ENCODE data around the gene CEBPG.

GRCh38 chr19:33394723-33395560 lies 21.4 kb downstream of the CEBPG start:
- no peak for TF ChIP-seq ARID4B (CRISPR knock-in tag; IDR thresholded peaks at IDR 0.05)
- TF ChIP-seq CHD1 (IDR thresholded peaks at IDR 0.05; ENCODE audit: low read length), result no peak
- TF ChIP-seq EGR1 (conservative IDR thresholded peaks at IDR 0.05), result no peak
- TF ChIP-seq, protein P1, sequence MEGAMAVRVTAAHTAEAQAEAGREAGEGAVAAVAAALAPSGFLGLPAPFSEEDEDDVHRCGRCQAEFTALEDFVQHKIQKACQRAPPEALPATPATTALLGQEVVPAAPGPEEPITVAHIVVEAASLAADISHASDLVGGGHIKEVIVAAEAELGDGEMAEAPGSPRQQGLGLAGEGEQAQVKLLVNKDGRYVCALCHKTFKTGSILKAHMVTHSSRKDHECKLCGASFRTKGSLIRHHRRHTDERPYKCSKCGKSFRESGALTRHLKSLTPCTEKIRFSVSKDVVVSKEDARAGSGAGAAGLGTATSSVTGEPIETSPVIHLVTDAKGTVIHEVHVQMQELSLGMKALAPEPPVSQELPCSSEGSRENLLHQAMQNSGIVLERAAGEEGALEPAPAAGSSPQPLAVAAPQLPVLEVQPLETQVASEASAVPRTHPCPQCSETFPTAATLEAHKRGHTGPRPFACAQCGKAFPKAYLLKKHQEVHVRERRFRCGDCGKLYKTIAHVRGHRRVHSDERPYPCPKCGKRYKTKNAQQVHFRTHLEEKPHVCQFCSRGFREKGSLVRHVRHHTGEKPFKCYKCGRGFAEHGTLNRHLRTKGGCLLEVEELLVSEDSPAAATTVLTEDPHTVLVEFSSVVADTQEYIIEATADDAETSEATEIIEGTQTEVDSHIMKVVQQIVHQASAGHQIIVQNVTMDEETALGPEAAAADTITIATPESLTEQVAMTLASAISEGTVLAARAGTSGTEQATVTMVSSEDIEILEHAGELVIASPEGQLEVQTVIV (CRISPR knock-in tag; IDR thresholded peaks at IDR 0.05; ENCODE audit: borderline replicate concordance), result no peak
- no peak for TF ChIP-seq PKNOX1 (IDR thresholded peaks at IDR 0.05)
- TF ChIP-seq ELK1 (CRISPR knock-in tag; IDR thresholded peaks at IDR 0.05), result no peak
- no peak for TF ChIP-seq CTCFL (IDR thresholded peaks at IDR 0.05; ENCODE audit: borderline replicate concordance, insufficient read depth, low read depth, low read length, poor library complexity, severe bottlenecking)
- no peak for TF ChIP-seq POLR2A (conservative IDR thresholded peaks at IDR 0.05)
- no peak for TF ChIP-seq ZBTB17 (CRISPR knock-in tag; IDR thresholded peaks at IDR 0.05)
- TF ChIP-seq, protein P2, sequence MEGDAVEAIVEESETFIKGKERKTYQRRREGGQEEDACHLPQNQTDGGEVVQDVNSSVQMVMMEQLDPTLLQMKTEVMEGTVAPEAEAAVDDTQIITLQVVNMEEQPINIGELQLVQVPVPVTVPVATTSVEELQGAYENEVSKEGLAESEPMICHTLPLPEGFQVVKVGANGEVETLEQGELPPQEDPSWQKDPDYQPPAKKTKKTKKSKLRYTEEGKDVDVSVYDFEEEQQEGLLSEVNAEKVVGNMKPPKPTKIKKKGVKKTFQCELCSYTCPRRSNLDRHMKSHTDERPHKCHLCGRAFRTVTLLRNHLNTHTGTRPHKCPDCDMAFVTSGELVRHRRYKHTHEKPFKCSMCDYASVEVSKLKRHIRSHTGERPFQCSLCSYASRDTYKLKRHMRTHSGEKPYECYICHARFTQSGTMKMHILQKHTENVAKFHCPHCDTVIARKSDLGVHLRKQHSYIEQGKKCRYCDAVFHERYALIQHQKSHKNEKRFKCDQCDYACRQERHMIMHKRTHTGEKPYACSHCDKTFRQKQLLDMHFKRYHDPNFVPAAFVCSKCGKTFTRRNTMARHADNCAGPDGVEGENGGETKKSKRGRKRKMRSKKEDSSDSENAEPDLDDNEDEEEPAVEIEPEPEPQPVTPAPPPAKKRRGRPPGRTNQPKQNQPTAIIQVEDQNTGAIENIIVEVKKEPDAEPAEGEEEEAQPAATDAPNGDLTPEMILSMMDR (IDR thresholded peaks at IDR 0.05 in 2 of 3, conservative IDR thresholded peaks at IDR 0.05 in 1 of 3; ENCODE audit: insufficient read depth in 2 of 3, low read depth in 1 of 3, low read length in 3 of 3), result no peak
- TF ChIP-seq ZNF445 (CRISPR knock-in tag; IDR thresholded peaks at IDR 0.05; ENCODE audit: low read depth), result no peak

Measured in K562 (cell line).